ENCODE measurements around the gene ITIH3. TPM values are rescaled to one million over a fixed set of nuclear protein-coding genes. Genes with fewer than 3 reads are reported as not detected.

The ITIH3 gene
- total RNA-seq, 2 donors from 2014 or later = 0.32 to 0.82 TPM

- no peaks in the 10 kb centered on the region for H3K9me3 ChIP-seq
- no peaks in the 10 kb centered on the region for H3K27me3 ChIP-seq
- no peak for DNase-seq
These were observed 5.5 kb downstream of the ITIH3 start for GRCh38 chr3:52800079-52800478.

GRCh38 chr3:52801839-52802238 is 7.2 kb downstream of the ITIH3 start:
- H3K4me3 ChIP-seq = no peak overlapping the region
- H3K27ac ChIP-seq = no peak overlapping the region
- H3K9ac ChIP-seq (ENCODE audit: low read depth in 2 of 2, low read length in 2 of 2) = no peak overlapping the region
- intact Hi-C loops (cut with DNase I) = no loop called here
- DNase-seq = no peak
- TF ChIP-seq CTCF (IDR thresholded peaks at IDR 0.05) = no peak
- H3K9me3 ChIP-seq = no peaks in the 10 kb centered on the region
- no peaks in the 10 kb centered on the region for H3K27me3 ChIP-seq
- H3K36me3 ChIP-seq = no peaks in the 10 kb centered on the region
- H3K4me1 ChIP-seq = no peaks in the 10 kb centered on the region

More at GRCh38 chr3:52800079-52800478, 5.5 kb downstream of the ITIH3 start:
- Histone ChIP-seq H3K4me1 (no peaks in the 10 kb centered on the region), H3K36me3 (no peaks in the 10 kb centered on the region), H3K4me3 (no peak overlapping the region), H3K27ac (no peak overlapping the region), H3K9ac (ENCODE audit: low read depth in 2 of 2, low read length in 2 of 2) (no peak overlapping the region)
- no peak for TF ChIP-seq CTCF (IDR thresholded peaks at IDR 0.05)
- intact Hi-C loops (cut with DNase I) = no loop called here

- no peak overlapping the region for H3K9ac ChIP-seq (ENCODE audit: low read depth in 2 of 2, low read length in 2 of 2)
- no peak overlapping the region for H3K4me3 ChIP-seq
- no peak for TF ChIP-seq CTCF (IDR thresholded peaks at IDR 0.05)
- no peaks in the 10 kb centered on the region for H3K27me3 ChIP-seq
- no peaks in the 10 kb centered on the region for H3K4me1 ChIP-seq
- H3K36me3 ChIP-seq = no peaks in the 10 kb centered on the region
- no peaks in the 10 kb centered on the region for H3K9me3 ChIP-seq
- intact Hi-C loops (cut with DNase I) = no loop called here
- DNase-seq = no peak
- no peak overlapping the region for H3K27ac ChIP-seq
These were observed 10.9 kb downstream of the ITIH3 start for GRCh38 chr3:52805270-52806039.

GRCh38 chr3:52809149-52809548 is 14.6 kb downstream of the ITIH3 start:
- intact Hi-C loops (cut with DNase I) = no loop called here
- no peak overlapping the region for H3K9ac ChIP-seq (ENCODE audit: low read depth in 2 of 2, low read length in 2 of 2)
- no peaks in the 10 kb centered on the region for H3K36me3 ChIP-seq
- no peak overlapping the region for H3K4me3 ChIP-seq
- H3K27me3 ChIP-seq = no peaks in the 10 kb centered on the region
- no peak overlapping the region for H3K27ac ChIP-seq
- H3K9me3 ChIP-seq = no peaks in the 10 kb centered on the region
- DNase-seq = no peak
- TF ChIP-seq CTCF (IDR thresholded peaks at IDR 0.05) = no peak
- no peaks in the 10 kb centered on the region for H3K4me1 ChIP-seq

- no peak overlapping the region for H3K9ac ChIP-seq (ENCODE audit: low read depth in 2 of 2, low read length in 2 of 2)
- intact Hi-C loops (cut with DNase I) = no loop called here
- no peak for DNase-seq
These were observed 15.2 kb downstream of the ITIH3 start for GRCh38 chr3:52809662-52810377.

More at GRCh38 chr3:52809662-52810377, 15.2 kb downstream of the ITIH3 start:
- no peaks in the 10 kb centered on the region for H3K9me3 ChIP-seq
- H3K4me1 ChIP-seq = no peaks in the 10 kb centered on the region
- H3K27ac ChIP-seq = no peak overlapping the region
- no peak for TF ChIP-seq CTCF (IDR thresholded peaks at IDR 0.05)
- H3K27me3 ChIP-seq = no peaks in the 10 kb centered on the region
- no peak overlapping the region for H3K4me3 ChIP-seq
- H3K36me3 ChIP-seq = no peaks in the 10 kb centered on the region

Measured in colonic mucosa (tissue), 4 donors.